ENCODE results near the gene BCHE.
"Not testable (repeated sequence)": the region's sequence is repeated elsewhere in the genome, so short reads cannot be mapped to it uniquely, and the experiment has no call there.

The BCHE gene

DNA sequence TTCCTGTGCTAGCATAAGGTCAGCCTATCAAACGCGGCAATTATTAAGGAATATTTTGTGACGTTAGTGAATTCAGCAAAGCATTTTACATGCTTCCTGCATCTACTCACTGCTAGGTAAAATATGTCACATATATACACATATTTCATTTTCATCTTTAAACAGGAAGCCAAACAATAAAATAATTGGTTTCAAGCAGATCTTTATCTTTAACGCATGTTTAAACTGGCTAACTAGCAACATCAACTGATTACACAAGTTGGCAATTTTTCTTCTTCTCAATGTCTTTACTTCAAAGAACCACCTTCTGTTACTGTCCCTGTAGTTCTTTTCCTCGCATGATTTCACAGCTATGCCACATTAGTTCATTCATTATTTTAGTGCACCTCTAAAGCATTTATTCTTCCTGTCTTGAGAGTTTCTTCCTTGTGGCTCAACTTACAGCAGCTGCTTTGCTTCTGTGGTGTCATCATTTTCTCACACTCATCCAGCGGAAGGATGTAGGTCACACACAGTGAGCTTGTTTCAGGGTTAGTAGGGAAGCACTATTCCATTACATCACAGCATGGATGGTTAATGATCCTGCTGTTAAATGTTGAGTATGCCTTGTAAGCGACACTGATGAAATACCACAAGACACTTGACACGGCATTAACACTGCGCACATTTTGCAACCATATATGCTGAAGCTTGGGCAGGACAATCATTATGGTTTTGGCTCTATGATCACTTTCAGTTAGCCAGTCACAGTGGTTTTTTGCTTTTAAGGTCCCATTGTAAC is 2.3 kb upstream of the BCHE start:
- H3K36me3 Mint-ChIP-seq (ENCODE audit: low read depth) = no peaks in the 10 kb centered on the region
- peaks cover 2% of the 10 kb centered on the region for H3K9me3 Mint-ChIP-seq
- H3K27me3 Mint-ChIP-seq = no peaks in the 10 kb centered on the region
- H3K4me3 Mint-ChIP-seq = no peak overlapping the region
- no peak for DNase-seq
- H3K27ac Mint-ChIP-seq = no peak overlapping the region
- H3K4me1 Mint-ChIP-seq (ENCODE audit: low read depth) = no peaks in the 10 kb centered on the region

DNA sequence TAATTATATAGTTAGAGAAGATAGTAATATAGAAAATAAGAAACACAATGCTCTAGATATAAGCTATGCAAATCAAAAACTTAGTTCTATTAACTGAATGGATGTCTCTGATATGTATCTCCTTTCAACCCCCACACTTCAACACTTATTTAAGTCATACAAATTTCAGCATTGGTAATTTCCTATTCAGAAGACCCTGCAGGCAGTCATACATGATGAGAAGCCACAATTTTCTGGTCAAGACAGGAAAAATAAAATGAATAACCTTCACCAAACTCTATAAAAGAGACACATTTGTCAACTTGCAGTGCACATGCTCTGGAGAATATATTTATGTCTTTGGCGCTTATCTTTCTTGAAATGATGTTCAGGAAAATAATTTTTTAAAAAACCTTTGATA is 578 bp upstream of the BCHE start:
- Mint-ChIP-seq H3K27ac (no peak overlapping the region), H3K4me3 (no peak overlapping the region), H3K9me3 (no peaks in the 10 kb centered on the region), H3K36me3 (ENCODE audit: low read depth) (no peaks in the 10 kb centered on the region), H3K27me3 (no peaks in the 10 kb centered on the region), H3K4me1 (ENCODE audit: low read depth) (no peaks in the 10 kb centered on the region)
- DNase-seq = no peak

GRCh38 chr3:165835431-165835830 is 1.8 kb downstream of the BCHE start:
- Mint-ChIP-seq H3K36me3 (ENCODE audit: low read depth) (no peaks in the 10 kb centered on the region), H3K9me3 (no peaks in the 10 kb centered on the region)
- DNase-seq = no peak

DNA sequence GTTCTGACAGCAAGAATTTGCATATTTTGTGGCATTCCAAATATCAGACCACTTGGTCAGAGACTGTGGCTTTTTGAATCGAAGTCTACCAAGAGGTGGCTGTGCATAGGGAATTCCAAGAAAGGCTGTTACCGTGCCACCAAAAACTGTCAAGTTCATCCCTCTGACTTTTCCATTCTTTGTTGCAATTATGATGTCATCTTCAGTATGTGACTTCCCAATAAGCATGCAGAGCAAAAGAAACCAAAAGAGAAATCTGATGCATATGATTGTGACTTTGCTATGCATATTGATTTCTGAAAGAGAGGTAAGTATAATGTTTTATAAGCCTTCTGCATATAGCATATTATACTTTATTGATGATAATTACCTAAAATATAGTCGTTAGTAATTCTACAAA is 6.5 kb downstream of the BCHE start:
- Mint-ChIP-seq H3K9me3 (peaks cover under 1% of the 10 kb centered on the region), H3K36me3 (ENCODE audit: low read depth) (no peaks in the 10 kb centered on the region), H3K27me3 (no peaks in the 10 kb centered on the region), H3K4me3 (no peak overlapping the region), H3K4me1 (ENCODE audit: low read depth) (no peaks in the 10 kb centered on the region), H3K27ac (no peak overlapping the region)
- DNase-seq = no peak

More at GRCh38 chr3:165835431-165835830, 1.8 kb downstream of the BCHE start:
- H3K27ac Mint-ChIP-seq = no peak overlapping the region
- no peaks in the 10 kb centered on the region for H3K27me3 Mint-ChIP-seq
- H3K4me1 Mint-ChIP-seq (ENCODE audit: low read depth) = no peaks in the 10 kb centered on the region
- no peak overlapping the region for H3K4me3 Mint-ChIP-seq

DNA sequence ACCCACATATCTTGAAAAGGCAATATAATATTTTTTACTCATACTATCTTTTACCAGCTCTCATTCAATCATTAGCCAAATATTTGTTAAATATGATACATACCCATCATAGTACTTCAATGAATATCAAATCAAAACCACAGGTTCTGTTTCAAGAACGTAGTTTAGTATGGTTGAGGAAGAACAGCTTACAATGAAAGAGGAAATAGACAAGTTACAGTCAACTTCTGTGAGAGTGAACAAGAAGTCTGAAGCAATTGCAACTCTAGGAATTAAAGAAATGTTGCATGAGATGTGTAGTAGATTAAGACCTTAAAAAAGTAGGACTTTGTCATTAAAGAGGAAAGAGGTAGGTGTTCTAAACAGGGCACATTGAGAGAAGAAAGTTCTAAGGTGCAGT is 9.3 kb downstream of the BCHE start:
- Mint-ChIP-seq H3K4me1 (ENCODE audit: low read depth) (no peaks in the 10 kb centered on the region), H3K27me3 (no peaks in the 10 kb centered on the region), H3K27ac (no peak overlapping the region), H3K4me3 (no peak overlapping the region), H3K36me3 (ENCODE audit: low read depth) (no peaks in the 10 kb centered on the region), H3K9me3 (peaks cover 3% of the 10 kb centered on the region)
- no peak for DNase-seq

GRCh38 chr3:165827233-165827632 is 10.0 kb downstream of the BCHE start:
- Mint-ChIP-seq H3K36me3 (ENCODE audit: low read depth) (no peaks in the 10 kb centered on the region), H3K9me3 (peaks cover 3% of the 10 kb centered on the region), H3K4me1 (ENCODE audit: low read depth) (no peaks in the 10 kb centered on the region), H3K4me3 (no peak overlapping the region), H3K27ac (no peak overlapping the region), H3K27me3 (no peaks in the 10 kb centered on the region)
- DNase-seq = no peak

- no peak for DNase-seq
- Mint-ChIP-seq H3K9me3 (peaks cover 8% of the 10 kb centered on the region), H3K4me3 (no peak overlapping the region), H3K27ac (no peak overlapping the region), H3K4me1 (ENCODE audit: low read depth) (no peaks in the 10 kb centered on the region), H3K36me3 (ENCODE audit: low read depth) (no peaks in the 10 kb centered on the region), H3K27me3 (no peaks in the 10 kb centered on the region)
Measured at GRCh38 chr3:165820671-165821123, 16.5 kb downstream of the BCHE start.

DNA sequence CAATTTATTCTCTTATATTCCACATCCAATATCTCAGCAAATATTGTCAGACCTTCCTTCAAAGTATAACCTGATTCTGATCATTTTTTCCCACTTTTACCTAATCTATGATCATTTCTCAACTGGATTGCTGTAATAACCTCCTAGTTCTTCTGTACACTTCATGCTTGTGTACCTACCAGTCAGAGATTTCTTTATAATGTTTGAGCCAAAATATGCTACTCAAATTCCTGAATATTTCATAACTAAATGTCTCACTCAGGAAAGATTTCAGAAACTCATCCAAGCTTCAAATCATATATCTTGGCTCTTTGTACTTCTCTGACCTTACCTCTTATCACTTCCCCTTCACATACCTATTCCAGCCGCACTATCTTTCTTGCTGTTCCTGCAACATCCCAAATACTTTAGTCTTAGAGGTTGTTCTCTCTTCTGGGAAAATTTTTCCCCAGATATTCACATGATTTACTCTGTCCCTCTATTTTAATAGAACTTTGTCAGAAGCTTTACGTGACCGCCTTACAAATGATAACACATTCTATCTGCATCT is 20.0 kb downstream of the BCHE start:
- no peak overlapping the region for H3K27ac Mint-ChIP-seq
- no peak for DNase-seq
- H3K36me3 Mint-ChIP-seq (ENCODE audit: low read depth) = no peaks in the 10 kb centered on the region
- peaks cover 6% of the 10 kb centered on the region for H3K9me3 Mint-ChIP-seq
- no peak overlapping the region for H3K4me3 Mint-ChIP-seq
- H3K27me3 Mint-ChIP-seq = no peaks in the 10 kb centered on the region
- H3K4me1 Mint-ChIP-seq (ENCODE audit: low read depth) = no peaks in the 10 kb centered on the region

GRCh38 chr3:165816209-165816608 is 21.0 kb downstream of the BCHE start:
- Mint-ChIP-seq H3K9me3 (peaks cover 6% of the 10 kb centered on the region), H3K4me1 (ENCODE audit: low read depth) (no peaks in the 10 kb centered on the region), H3K36me3 (ENCODE audit: low read depth) (no peaks in the 10 kb centered on the region), H3K4me3 (no peak overlapping the region), H3K27ac (no peak overlapping the region), H3K27me3 (no peaks in the 10 kb centered on the region)
- no peak for DNase-seq

DNA sequence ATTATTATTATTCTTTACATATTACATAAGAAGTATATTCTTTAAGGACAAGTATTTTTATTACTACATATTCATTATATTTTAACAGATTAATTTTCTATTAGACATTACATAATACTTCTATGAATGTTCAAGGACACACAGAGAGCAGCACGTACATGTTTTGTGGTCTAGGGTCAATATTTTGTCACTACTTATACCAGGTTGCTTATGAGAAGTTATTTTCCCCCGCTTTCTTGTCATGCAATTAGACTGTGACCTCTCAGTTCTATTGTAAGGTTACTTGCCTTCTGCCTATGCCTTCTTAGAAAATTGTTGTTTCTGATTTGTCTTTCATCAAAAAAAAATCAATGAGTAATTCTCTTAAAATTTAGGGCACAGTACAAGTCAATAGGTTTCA is 21.5 kb downstream of the BCHE start:
- no peaks in the 10 kb centered on the region for H3K27me3 Mint-ChIP-seq
- DNase-seq = no peak
- no peak overlapping the region for H3K27ac Mint-ChIP-seq
- peaks cover 6% of the 10 kb centered on the region for H3K9me3 Mint-ChIP-seq
- H3K4me1 Mint-ChIP-seq (ENCODE audit: low read depth) = no peaks in the 10 kb centered on the region
- H3K36me3 Mint-ChIP-seq (ENCODE audit: low read depth) = no peaks in the 10 kb centered on the region
- no peak overlapping the region for H3K4me3 Mint-ChIP-seq

GRCh38 chr3:165814380-165814779 is 22.8 kb downstream of the BCHE start:
- Mint-ChIP-seq H3K4me3 (no peak overlapping the region), H3K4me1 (ENCODE audit: low read depth) (no peaks in the 10 kb centered on the region), H3K27me3 (no peaks in the 10 kb centered on the region), H3K27ac (no peak overlapping the region), H3K9me3 (peaks cover 9% of the 10 kb centered on the region), H3K36me3 (ENCODE audit: low read depth) (no peaks in the 10 kb centered on the region)
- DNase-seq = no peak

GRCh38 chr3:165807937-165808336 is 29.3 kb downstream of the BCHE start:
- not testable (repeated sequence) for H3K27ac Mint-ChIP-seq; H3K9me3 Mint-ChIP-seq; H3K27me3 Mint-ChIP-seq; H3K36me3 Mint-ChIP-seq (ENCODE audit: low read depth); H3K4me1 Mint-ChIP-seq (ENCODE audit: low read depth); H3K4me3 Mint-ChIP-seq; DNase-seq

- DNase-seq = no peak
- H3K9me3 Mint-ChIP-seq = peaks cover 5% of the 10 kb centered on the region
- no peak overlapping the region for H3K4me3 Mint-ChIP-seq
- no peak overlapping the region for H3K27ac Mint-ChIP-seq
- no peaks in the 10 kb centered on the region for H3K36me3 Mint-ChIP-seq (ENCODE audit: low read depth)
- no peaks in the 10 kb centered on the region for H3K27me3 Mint-ChIP-seq
- H3K4me1 Mint-ChIP-seq (ENCODE audit: low read depth) = no peaks in the 10 kb centered on the region
Measured at GRCh38 chr3:165805946-165806561, 31.2 kb downstream of the BCHE start.

DNA sequence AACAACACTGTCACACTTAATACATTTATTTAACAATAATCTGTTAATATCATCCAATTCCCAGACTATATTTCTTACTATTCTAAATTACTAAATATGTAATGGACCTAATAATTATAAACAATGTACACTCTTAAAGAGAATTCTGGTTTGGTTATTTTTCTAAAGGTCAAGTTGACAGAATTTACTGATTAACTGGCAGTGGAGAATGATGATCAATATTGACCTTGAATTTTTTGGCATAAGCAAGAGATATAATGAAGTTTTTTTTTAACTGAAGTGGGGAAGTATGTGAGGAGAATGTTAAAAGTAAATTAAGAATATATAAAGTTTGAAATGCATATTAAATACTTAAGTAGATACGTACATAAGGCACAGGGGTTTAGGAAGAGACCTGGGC is 33.8 kb downstream of the BCHE start:
- Mint-ChIP-seq H3K27me3 (no peaks in the 10 kb centered on the region), H3K36me3 (ENCODE audit: low read depth) (no peaks in the 10 kb centered on the region), H3K4me3 (no peak overlapping the region), H3K4me1 (ENCODE audit: low read depth) (no peaks in the 10 kb centered on the region), H3K9me3 (peaks cover 2% of the 10 kb centered on the region), H3K27ac (no peak overlapping the region)
- DNase-seq = no peak

DNA sequence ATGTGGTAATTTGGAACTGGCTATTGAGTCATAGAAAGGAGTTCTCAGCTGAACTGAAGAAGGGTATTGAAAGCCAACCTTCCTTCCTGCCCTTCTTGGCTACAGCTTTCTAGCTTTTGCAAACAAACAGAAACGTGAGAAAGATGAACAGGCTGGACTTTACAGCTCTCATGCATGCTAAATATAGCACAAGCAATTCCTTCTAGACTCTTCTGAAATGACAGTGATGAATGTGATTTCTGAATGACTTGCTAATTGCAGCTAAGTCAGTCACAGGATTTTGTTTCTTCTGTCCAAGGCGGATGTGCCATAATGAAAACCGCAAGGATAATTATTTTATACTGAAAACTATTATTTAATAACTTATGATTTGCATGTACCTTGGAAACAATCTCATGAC is 36.3 kb downstream of the BCHE start:
- Mint-ChIP-seq H3K4me3 (no peak overlapping the region), H3K27ac (no peak overlapping the region), H3K36me3 (ENCODE audit: low read depth) (no peaks in the 10 kb centered on the region), H3K4me1 (ENCODE audit: low read depth) (no peaks in the 10 kb centered on the region), H3K27me3 (no peaks in the 10 kb centered on the region), H3K9me3 (peaks cover 5% of the 10 kb centered on the region)
- DNase-seq = no peak
